Fibroblast of skin of scalp (primary cell): ENCODE results near the gene ADGRB2. TPM values are rescaled to one million over a fixed set of nuclear protein-coding genes. Genes with fewer than 3 reads are reported as not detected.

Experiments used
- DNase-seq: peaks from one replicate; pipeline ENCODE4 v3.0.0-alpha.2; 2013
- polyA plus RNA-seq, 2 experiments: library from polyadenylated mRNA; unstranded; fragments of 120-200 nt; gene quantifications; one replicate each; pipeline ENCODE4 v1.2.1, GENCODE V29; 2013; ENCODE audit not compliant: insufficient read length in 2 of 2

The ADGRB2 gene
- polyA plus RNA-seq (2013, experiment 1 of 2; ENCODE audit: insufficient read length): 12.6 TPM
- polyA plus RNA-seq (2013, experiment 2 of 2; ENCODE audit: insufficient read length): 12.9 TPM

GRCh38 chr1:31764312-31765040, at the start of gene ADGRB2:
ADGRB2 (minus strand) TSS chr1:31764340; CDS start chr1:31757221, 7,119 bp downstream.
- DNase-seq: no peak

- DNase-seq: no peak
These were observed 48.2 kb upstream of the ADGRB2 start for GRCh38 chr1:31812158-31812829.

- peak; percentile 70 for DNase-seq
These were observed 47.5 kb upstream of the ADGRB2 start for GRCh38 chr1:31811605-31812004.

GRCh38 chr1:31809698-31810097, 45.6 kb upstream of the ADGRB2 start:
- no peak for DNase-seq

- no peak for DNase-seq
These were observed 43.3 kb upstream of the ADGRB2 start for GRCh38 chr1:31807273-31808048.

- no peak for DNase-seq
These were observed 41.2 kb upstream of the ADGRB2 start for GRCh38 chr1:31805318-31805717.

- no peak for DNase-seq
These were observed 40.0 kb upstream of the ADGRB2 start for GRCh38 chr1:31804098-31804497.

GRCh38 chr1:31803610-31804009, 39.5 kb upstream of the ADGRB2 start:
- no peak for DNase-seq

GRCh38 chr1:31802190-31803150, 38.3 kb upstream of the ADGRB2 start:
- DNase-seq: peak; percentile 25

- no peak for DNase-seq
These were observed 37.3 kb upstream of the ADGRB2 start for GRCh38 chr1:31801458-31801857.

- DNase-seq: no peak
These were observed 36.5 kb upstream of the ADGRB2 start for GRCh38 chr1:31800674-31800967.

- DNase-seq: no peak
These were observed 35.9 kb upstream of the ADGRB2 start for GRCh38 chr1:31799895-31800673.

- DNase-seq: peak; percentile 47
These were observed 35.2 kb upstream of the ADGRB2 start for GRCh38 chr1:31799196-31799894.

GRCh38 chr1:31798433-31799195, 34.5 kb upstream of the ADGRB2 start:
- DNase-seq: peak; percentile 91

GRCh38 chr1:31798086-31798432, 33.9 kb upstream of the ADGRB2 start:
- no peak for DNase-seq

GRCh38 chr1:31797216-31797615, 33.1 kb upstream of the ADGRB2 start:
- no peak for DNase-seq

GRCh38 chr1:31796707-31797106, 32.6 kb upstream of the ADGRB2 start:
- no peak for DNase-seq

GRCh38 chr1:31795801-31796621, 31.9 kb upstream of the ADGRB2 start:
- peak; percentile 96 for DNase-seq

- DNase-seq: no peak
These were observed 31.0 kb upstream of the ADGRB2 start for GRCh38 chr1:31795096-31795675.
